Osteocyte (in vitro differentiated cells): ENCODE measurements around the gene SHROOM3. TPM values are rescaled to one million over a fixed set of nuclear protein-coding genes. Genes with fewer than 3 reads are reported as not detected.

Experiments
- DNase-seq: peaks from one replicate; pipeline ENCODE4 v3.0.0; 2021; ENCODE audit warnings: mixed read lengths; ENCODE audit not compliant: unreplicated experiment; ENCODE audit errors: extremely low spot score
- H3K27ac Mint-ChIP-seq: one replicate; pipeline ENCODE4 v1.8.0; 2021; ENCODE audit warnings: mild to moderate bottlenecking, mixed read lengths; ENCODE audit not compliant: unreplicated experiment
- H3K27me3 Mint-ChIP-seq: one replicate; pipeline ENCODE4 v1.8.0; 2021; ENCODE audit warnings: mixed read lengths; ENCODE audit not compliant: unreplicated experiment
- H3K36me3 Mint-ChIP-seq: one replicate; pipeline ENCODE4 v1.8.0; 2021; ENCODE audit warnings: mixed read lengths; ENCODE audit not compliant: unreplicated experiment
- H3K4me1 Mint-ChIP-seq: one replicate; pipeline ENCODE4 v1.8.0; 2021; ENCODE audit warnings: mixed read lengths; ENCODE audit not compliant: unreplicated experiment
- H3K4me3 Mint-ChIP-seq: one replicate; pipeline ENCODE4 v1.8.0; 2021; ENCODE audit warnings: mild to moderate bottlenecking, moderate library complexity, mixed read lengths; ENCODE audit not compliant: unreplicated experiment
- H3K9me3 Mint-ChIP-seq: one replicate; pipeline ENCODE4 v1.8.0; 2021; ENCODE audit warnings: mixed read lengths; ENCODE audit not compliant: unreplicated experiment
- CTCF ChIP-seq: fragments of 200-600 bp; sonication (generic); IDR thresholded peaks from 2 replicates; pipeline ENCODE4 v1.5.0; 2021; ENCODE audit warnings: antibody characterized with exemption, mild to moderate bottlenecking, moderate library complexity
- total RNA-seq: library from RNA; stranded (reverse); gene quantifications from 2 replicates; pipeline ENCODE4 v1.2.1, GENCODE V29; 2021

The SHROOM3 gene
- total RNA-seq, 1 donor from 2014 or later: 4.8 TPM

- DNase-seq: no peak
- Mint-ChIP-seq H3K4me1 (no peaks in the 10 kb centered on the region), H3K4me3 (no peak overlapping the region), H3K27me3 (peaks cover 85% of the 10 kb centered on the region), H3K36me3 (no peaks in the 10 kb centered on the region), H3K9me3 (no peaks in the 10 kb centered on the region), H3K27ac (no peak overlapping the region)
- no peak for TF ChIP-seq CTCF
These were observed 33.4 kb upstream of the SHROOM3 start for GRCh38 chr4:76401654-76402053.

DNA sequence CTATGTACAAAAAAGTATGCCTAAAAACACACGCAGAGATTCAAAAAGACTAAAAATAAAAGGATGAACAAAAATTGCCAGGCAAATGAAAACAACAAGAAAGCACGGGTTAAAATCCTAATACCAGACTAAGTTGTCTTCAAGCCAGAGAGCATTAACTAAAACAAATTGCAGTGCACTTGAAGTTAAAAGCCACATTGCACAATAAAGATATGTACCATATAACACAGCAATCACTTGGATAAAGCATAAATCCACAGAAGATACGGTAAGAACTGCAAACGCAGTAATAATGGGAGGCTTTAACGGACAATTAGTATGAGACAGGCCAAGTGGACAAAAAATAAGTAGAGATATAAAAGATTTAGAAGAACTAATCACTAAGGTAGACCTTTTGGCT, 28.9 kb upstream of the SHROOM3 start:
- H3K4me3 Mint-ChIP-seq: no peak overlapping the region
- DNase-seq: no peak
- no peak overlapping the region for H3K27ac Mint-ChIP-seq
- peaks cover 69% of the 10 kb centered on the region for H3K27me3 Mint-ChIP-seq
- H3K4me1 Mint-ChIP-seq: no peaks in the 10 kb centered on the region
- TF ChIP-seq CTCF: no peak
- H3K9me3 Mint-ChIP-seq: no peaks in the 10 kb centered on the region
- H3K36me3 Mint-ChIP-seq: no peaks in the 10 kb centered on the region

DNA sequence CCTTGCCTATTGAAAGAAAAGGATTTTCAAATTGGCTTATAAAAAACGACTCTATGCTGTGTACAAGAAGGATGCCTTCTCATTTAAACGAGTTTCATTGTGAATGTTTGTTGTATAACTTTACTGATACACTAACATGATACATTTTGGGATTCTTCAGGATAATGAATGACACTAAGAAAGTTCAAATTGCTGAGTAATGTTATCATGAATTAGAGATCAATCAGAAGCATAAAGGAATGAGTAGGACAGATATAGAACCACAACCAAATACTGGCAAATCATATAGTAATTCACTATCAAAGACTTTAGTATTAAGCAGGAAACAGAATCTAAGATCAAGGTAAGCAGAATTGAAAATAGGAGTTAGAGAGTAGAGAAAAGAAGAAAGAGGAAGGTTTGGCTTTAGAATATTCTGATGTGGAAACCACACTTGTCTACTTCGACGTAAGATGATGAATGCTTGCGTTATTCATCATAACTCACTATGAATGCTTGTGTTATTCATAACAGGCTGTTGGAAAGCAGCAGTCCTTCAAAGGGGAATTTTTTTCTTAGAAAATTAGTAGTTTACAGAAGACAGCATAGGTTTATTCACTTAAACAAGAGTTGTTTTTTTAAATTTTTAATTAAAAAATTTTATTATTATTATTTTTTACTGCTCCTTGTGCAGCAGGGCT, 27.4 kb upstream of the SHROOM3 start:
- no peak for DNase-seq

GRCh38 chr4:76410636-76411035, 24.4 kb upstream of the SHROOM3 start:
- Mint-ChIP-seq H3K27me3 (peaks cover 34% of the 10 kb centered on the region), H3K9me3 (no peaks in the 10 kb centered on the region), H3K36me3 (no peaks in the 10 kb centered on the region), H3K27ac (no peak overlapping the region), H3K4me3 (no peak overlapping the region), H3K4me1 (no peaks in the 10 kb centered on the region)
- no peak for DNase-seq
- TF ChIP-seq CTCF: no peak

More for the DNA sequence above, 27.4 kb upstream of the SHROOM3 start:
- Mint-ChIP-seq H3K9me3 (no peaks in the 10 kb centered on the region), H3K4me1 (no peaks in the 10 kb centered on the region), H3K4me3 (no peak overlapping the region), H3K27me3 (peaks cover 54% of the 10 kb centered on the region), H3K36me3 (no peaks in the 10 kb centered on the region), H3K27ac (no peak overlapping the region)
- TF ChIP-seq CTCF: no peak

- Mint-ChIP-seq H3K4me3 (no peak overlapping the region), H3K27ac (no peak overlapping the region), H3K36me3 (no peaks in the 10 kb centered on the region), H3K4me1 (no peaks in the 10 kb centered on the region), H3K9me3 (no peaks in the 10 kb centered on the region), H3K27me3 (peaks cover 3% of the 10 kb centered on the region)
- DNase-seq: no peak
- TF ChIP-seq CTCF: no peak
These were observed 14.8 kb upstream of the SHROOM3 start for GRCh38 chr4:76420188-76420761.
